Endodermal cell (in vitro differentiated cells): ENCODE results near the gene COL6A3. TPM values are rescaled to one million over a fixed set of nuclear protein-coding genes. Genes with fewer than 3 reads are reported as not detected.

Source experiments
- DNase-seq: peaks from one replicate; pipeline ENCODE4 v3.0.0-alpha.2; 2017
- H3K27ac ChIP-seq: 2 replicates; pipeline ENCODE4 v1.5.1; 2013; ENCODE audit warnings: mild to moderate bottlenecking, low read depth, low read length, moderate library complexity
- H3K27me3 ChIP-seq: 2 replicates; pipeline ENCODE4 v1.6.1; 2013; ENCODE audit warnings: mild to moderate bottlenecking, low read length, moderate library complexity; ENCODE audit not compliant: insufficient read depth, control insufficient read depth, poor library complexity, severe bottlenecking
- H3K36me3 ChIP-seq: 2 replicates; pipeline ENCODE4 v1.7.0; 2013; ENCODE audit warnings: mild to moderate bottlenecking, low read length, moderate library complexity; ENCODE audit not compliant: control insufficient read depth, insufficient read depth
- H3K4me1 ChIP-seq: one replicate; pipeline ENCODE4 v1.7.0; 2013; ENCODE audit warnings: low read length; ENCODE audit not compliant: control insufficient read depth, insufficient read depth
- H3K4me3 ChIP-seq: 2 replicates; pipeline ENCODE4 v1.5.1; 2013; ENCODE audit warnings: mild to moderate bottlenecking, low read length, moderate library complexity
- H3K9ac ChIP-seq: 2 replicates; pipeline ENCODE4 v1.6.1; 2013; ENCODE audit warnings: mild to moderate bottlenecking, low read length, moderate library complexity; ENCODE audit not compliant: poor library complexity, severe bottlenecking; ENCODE audit errors: extremely low read depth
- H3K9me3 ChIP-seq: 2 replicates; pipeline ENCODE4 v1.6.1; 2013; ENCODE audit warnings: mild to moderate bottlenecking, low read length, moderate library complexity; ENCODE audit not compliant: control insufficient read depth
- H3K27ac Mint-ChIP-seq: 2 replicates; pipeline ENCODE4 v1.8.0; 2020; ENCODE audit warnings: mixed read lengths
- H3K27me3 Mint-ChIP-seq: 2 replicates; pipeline ENCODE4 v1.8.0; 2021; ENCODE audit warnings: mild to moderate bottlenecking, mixed read lengths; ENCODE audit not compliant: insufficient read depth
- H3K36me3 Mint-ChIP-seq: 2 replicates; pipeline ENCODE4 v1.8.0; 2020; ENCODE audit warnings: low read depth, mixed read lengths
- H3K4me1 Mint-ChIP-seq: 2 replicates; pipeline ENCODE4 v1.8.0; 2020; ENCODE audit warnings: mixed read lengths
- H3K4me3 Mint-ChIP-seq: 2 replicates; pipeline ENCODE4 v1.8.0; 2020; ENCODE audit warnings: mild to moderate bottlenecking, moderate library complexity, mixed read lengths
- H3K9me3 Mint-ChIP-seq: 2 replicates; pipeline ENCODE4 v1.8.0; 2020; ENCODE audit warnings: mild to moderate bottlenecking, mixed read lengths
- WGBS, 2 experiments: methylation state at CpG; one replicate each; pipeline versions ENCODE4 v1.1.5 to v1.1.7; 2013; ENCODE audit warnings: missing lambda C conversion rate in 2 of 2, mixed read lengths in 1 of 2; ENCODE audit not compliant: insufficient coverage in 1 of 2, insufficient read length in 1 of 2; 5-methylcytosine and 5-hydroxymethylcytosine counted together
- total RNA-seq, 2 donors: library from RNA; stranded (reverse); fragmentation: NEBNext Ultra II Directional in 1 of 2; extraction: Animal tissue kit (Norgen Biotek cat#: 25700) in 1 of 2; gene quantifications; 2 replicates in 1 of 2; 3 replicates in 1 of 2; pipeline ENCODE4 v1.2.1, GENCODE V29; 2021
- TF ChIP-seq, protein P1 (sequence below): fragments of 200-600 bp; sonication (generic); conservative IDR thresholded peaks from 2 replicates; pipeline ENCODE4 v1.5.0; 2021; ENCODE audit warnings: antibody characterized with exemption, mild to moderate bottlenecking

Gene COL6A3
- total RNA-seq, 2 donors from 2014 or later, result 0.40 to 1.2 TPM

DNA sequence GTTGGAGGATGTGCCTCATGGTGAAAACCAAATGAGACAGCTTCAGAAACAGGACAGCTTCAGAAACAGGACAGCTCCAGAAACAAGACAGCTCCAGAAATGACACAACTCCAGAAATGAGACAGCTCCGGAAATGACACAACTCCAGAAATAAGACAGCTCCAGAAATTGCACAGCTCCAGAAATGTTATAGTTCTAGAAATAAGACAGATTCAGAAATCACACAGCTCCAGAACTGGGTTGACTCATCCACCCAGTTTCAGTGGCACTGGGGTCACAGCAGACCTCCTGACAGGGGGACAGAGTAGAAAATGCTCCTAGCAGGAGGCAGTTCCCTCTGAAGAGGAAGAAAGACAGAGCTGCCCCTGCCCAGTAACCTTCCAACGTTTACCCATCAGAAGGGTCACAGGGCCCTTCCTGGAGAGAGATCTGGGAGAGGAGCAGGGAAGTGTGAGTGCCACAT lies 26.9 kb upstream of the COL6A3 start:
- WGBS, 2 experiments, result 20 to 53% methylated on average over 1 to 2 of the region's 2 CpGs
- DNase-seq, result no peak
- H3K9me3 Mint-ChIP-seq, result no peaks in the 10 kb centered on the region
- H3K4me1 Mint-ChIP-seq, result peaks cover 11% of the 10 kb centered on the region
- no peaks in the 10 kb centered on the region for H3K4me1 ChIP-seq
- no peaks in the 10 kb centered on the region for H3K36me3 Mint-ChIP-seq
- TF ChIP-seq, protein P1, sequence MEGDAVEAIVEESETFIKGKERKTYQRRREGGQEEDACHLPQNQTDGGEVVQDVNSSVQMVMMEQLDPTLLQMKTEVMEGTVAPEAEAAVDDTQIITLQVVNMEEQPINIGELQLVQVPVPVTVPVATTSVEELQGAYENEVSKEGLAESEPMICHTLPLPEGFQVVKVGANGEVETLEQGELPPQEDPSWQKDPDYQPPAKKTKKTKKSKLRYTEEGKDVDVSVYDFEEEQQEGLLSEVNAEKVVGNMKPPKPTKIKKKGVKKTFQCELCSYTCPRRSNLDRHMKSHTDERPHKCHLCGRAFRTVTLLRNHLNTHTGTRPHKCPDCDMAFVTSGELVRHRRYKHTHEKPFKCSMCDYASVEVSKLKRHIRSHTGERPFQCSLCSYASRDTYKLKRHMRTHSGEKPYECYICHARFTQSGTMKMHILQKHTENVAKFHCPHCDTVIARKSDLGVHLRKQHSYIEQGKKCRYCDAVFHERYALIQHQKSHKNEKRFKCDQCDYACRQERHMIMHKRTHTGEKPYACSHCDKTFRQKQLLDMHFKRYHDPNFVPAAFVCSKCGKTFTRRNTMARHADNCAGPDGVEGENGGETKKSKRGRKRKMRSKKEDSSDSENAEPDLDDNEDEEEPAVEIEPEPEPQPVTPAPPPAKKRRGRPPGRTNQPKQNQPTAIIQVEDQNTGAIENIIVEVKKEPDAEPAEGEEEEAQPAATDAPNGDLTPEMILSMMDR, result no peak
- H3K4me3 Mint-ChIP-seq, result no peak overlapping the region
- no peak overlapping the region for H3K9ac ChIP-seq
- H3K27me3 Mint-ChIP-seq, result peaks cover 21% of the 10 kb centered on the region
- H3K9me3 ChIP-seq, result no peaks in the 10 kb centered on the region
- H3K4me3 ChIP-seq, result no peak overlapping the region
- H3K36me3 ChIP-seq, result no peaks in the 10 kb centered on the region
- H3K27ac Mint-ChIP-seq, result no peak overlapping the region
- H3K27ac ChIP-seq, result no peak overlapping the region
- H3K27me3 ChIP-seq, result no peaks in the 10 kb centered on the region

DNA sequence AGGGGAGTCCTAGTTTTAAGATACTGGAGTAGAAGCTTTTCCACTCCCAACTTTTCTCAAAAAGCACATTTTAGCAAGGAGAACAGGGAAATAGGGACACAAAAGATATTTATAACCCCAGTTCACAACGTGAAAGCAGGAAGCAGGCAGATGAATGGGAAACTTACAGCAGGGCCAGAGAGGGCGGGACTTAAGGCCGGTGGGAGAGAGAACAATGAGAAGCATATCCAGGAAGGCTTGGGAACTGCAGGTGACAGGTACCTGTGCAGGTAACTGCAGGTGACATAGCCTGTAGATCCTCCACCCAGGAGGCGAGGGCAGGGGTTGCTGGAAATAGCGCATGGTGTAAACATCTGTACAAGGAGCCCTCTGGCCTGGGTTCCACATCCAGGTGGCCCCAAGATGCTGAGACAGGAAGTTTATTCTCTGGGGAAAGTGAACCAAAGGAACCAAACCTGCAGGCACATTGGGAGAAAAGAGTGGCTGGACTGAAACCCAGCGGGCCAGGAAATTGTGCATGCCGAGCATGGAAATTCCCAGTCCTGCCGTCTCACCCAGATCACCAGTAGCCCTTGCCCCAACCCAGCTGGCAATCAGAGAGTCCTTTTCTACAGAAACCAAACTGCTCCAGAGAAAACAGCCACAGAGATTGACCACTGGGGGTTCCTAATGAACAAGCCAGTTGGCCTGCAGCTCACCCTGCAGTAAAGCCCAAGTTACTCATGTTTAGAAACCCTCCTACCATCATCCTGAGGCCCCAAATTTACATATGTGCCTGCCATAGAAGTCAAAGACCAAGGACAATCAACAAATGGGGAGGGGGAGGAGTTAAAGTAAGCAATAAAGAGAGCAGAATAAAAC lies 24.3 kb upstream of the COL6A3 start:
- no peak overlapping the region for H3K4me3 ChIP-seq
- peak overlapping the region; percentile 48 for H3K27ac Mint-ChIP-seq
- H3K27me3 ChIP-seq, result no peaks in the 10 kb centered on the region
- peak; percentile 82 for DNase-seq
- no peak overlapping the region for H3K4me3 Mint-ChIP-seq
- no peak overlapping the region for H3K27ac ChIP-seq
- no peaks in the 10 kb centered on the region for H3K36me3 Mint-ChIP-seq
- H3K36me3 ChIP-seq, result no peaks in the 10 kb centered on the region
- TF ChIP-seq, protein P1, result peak; percentile 45
- H3K4me1 Mint-ChIP-seq, result peaks cover 11% of the 10 kb centered on the region
- H3K27me3 Mint-ChIP-seq, result peaks cover 19% of the 10 kb centered on the region
- no peaks in the 10 kb centered on the region for H3K4me1 ChIP-seq
- WGBS, 2 experiments, result 53 to 65% methylated on average over 5 to 8 of the region's 8 CpGs
- no peak overlapping the region for H3K9ac ChIP-seq
- H3K9me3 Mint-ChIP-seq, result no peaks in the 10 kb centered on the region
- H3K9me3 ChIP-seq, result no peaks in the 10 kb centered on the region

DNA sequence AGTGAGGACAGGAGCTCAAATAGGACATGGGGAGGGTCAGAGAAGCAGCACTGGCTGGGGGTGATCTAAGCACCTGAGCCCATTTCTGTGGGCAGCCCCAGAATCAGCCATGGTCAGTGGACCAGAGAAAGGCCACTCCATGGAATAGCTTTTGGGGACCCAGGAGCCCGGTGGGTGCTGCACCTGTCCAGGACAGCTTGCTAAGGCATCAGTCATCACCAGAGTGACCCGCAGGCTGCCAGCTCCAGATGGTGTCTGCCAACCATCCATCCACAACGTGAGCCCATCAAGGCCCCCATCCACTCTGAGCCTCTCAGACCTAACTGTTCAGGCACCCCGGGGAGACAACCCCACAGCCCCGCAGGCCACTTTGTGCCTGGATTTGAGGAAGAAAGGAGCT lies 23.6 kb upstream of the COL6A3 start:
- Mint-ChIP-seq H3K36me3 (no peaks in the 10 kb centered on the region), H3K27me3 (peaks cover 14% of the 10 kb centered on the region), H3K4me1 (peaks cover 11% of the 10 kb centered on the region), H3K4me3 (no peak overlapping the region), H3K27ac (no peak overlapping the region), H3K9me3 (no peaks in the 10 kb centered on the region)
- 83 to 92% methylated on average over 3 to 5 of the region's 5 CpGs for WGBS, 2 experiments
- H3K27ac ChIP-seq, result no peak overlapping the region
- no peaks in the 10 kb centered on the region for H3K4me1 ChIP-seq
- H3K4me3 ChIP-seq, result no peak overlapping the region
- H3K27me3 ChIP-seq, result no peaks in the 10 kb centered on the region
- no peak overlapping the region for H3K9ac ChIP-seq
- no peak for DNase-seq
- no peaks in the 10 kb centered on the region for H3K36me3 ChIP-seq
- H3K9me3 ChIP-seq, result no peaks in the 10 kb centered on the region
- TF ChIP-seq, protein P1, result no peak
